Astrocyte of the cerebellum (primary cell): ENCODE results near the gene SLC66A3.

Experiments used
- DNase-seq: peaks from one replicate; pipeline ENCODE4 v3.0.0-alpha.2; 2011; ENCODE audit warnings: low read depth
- H3K4me3 ChIP-seq: 2 replicates; pipeline ENCODE4 v1.5.1; 2011; ENCODE audit warnings: mild to moderate bottlenecking, low read depth, low read length, moderate library complexity
- CTCF ChIP-seq: IDR thresholded peaks from 2 replicates; pipeline ENCODE4 v1.5.1; 2012; ENCODE audit warnings: low read length, low read depth, moderate library complexity, mild to moderate bottlenecking; ENCODE audit errors: missing control alignments
- in situ Hi-C: cut with HindIII; loops from 2 replicates; pipeline ENCODE4 v1.10.0; 2017; ENCODE audit warnings: low sequenced_read_pairs

Gene SLC66A3

DNA sequence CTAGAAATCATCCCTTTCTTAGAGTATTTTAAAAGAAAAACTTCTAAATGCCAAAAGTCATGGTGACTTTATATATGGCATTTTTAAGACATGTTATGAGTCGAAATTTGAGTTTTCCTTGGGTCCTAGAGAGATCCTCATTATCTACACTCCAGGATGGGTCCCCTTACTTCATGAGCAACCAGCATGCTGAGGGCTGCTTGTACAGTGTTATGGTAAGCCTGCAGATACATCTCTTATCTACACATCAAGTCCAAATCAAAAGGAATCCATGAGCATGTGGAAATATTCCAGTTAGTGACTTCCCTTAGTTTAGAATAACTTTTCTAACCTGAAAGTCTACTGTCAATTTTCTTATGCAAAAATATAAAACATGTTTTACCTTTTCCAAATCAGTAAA, 58.7 kb downstream of the SLC66A3 start:
- no peak for TF ChIP-seq CTCF
- no peak for DNase-seq
- H3K4me3 ChIP-seq: no peak overlapping the region
- in situ Hi-C loops: no loop called here

GRCh38 chr2:11214770-11215169, 59.5 kb downstream of the SLC66A3 start:
- in situ Hi-C loops: no loop called here
- no peak for TF ChIP-seq CTCF
- no peak overlapping the region for H3K4me3 ChIP-seq
- DNase-seq: no peak

DNA sequence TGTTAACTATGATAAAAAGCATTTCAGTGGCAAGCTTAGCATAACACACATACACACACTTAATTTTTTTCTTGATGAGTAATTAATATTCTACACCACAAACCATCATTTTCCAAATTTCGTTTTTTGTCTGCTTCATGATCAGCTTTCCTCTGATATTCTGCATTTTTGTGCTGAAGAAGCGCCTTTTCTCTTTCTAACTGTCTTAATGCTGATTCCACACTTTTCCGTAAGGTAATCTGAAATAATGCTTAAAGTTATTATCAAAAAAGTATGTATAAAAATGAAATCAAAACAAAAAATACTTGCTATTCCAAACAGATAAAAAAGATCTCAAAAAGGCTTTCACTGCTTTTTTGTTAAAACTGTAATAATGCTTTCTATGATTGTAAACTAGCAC, 60.1 kb downstream of the SLC66A3 start:
- in situ Hi-C loops: no loop called here

GRCh38 chr2:11220445-11220844, 65.2 kb downstream of the SLC66A3 start:
- in situ Hi-C loops: no loop called here
- no peak for TF ChIP-seq CTCF
- DNase-seq: no peak
- H3K4me3 ChIP-seq: no peak overlapping the region

More for the DNA sequence above, 60.1 kb downstream of the SLC66A3 start:
- no peak overlapping the region for H3K4me3 ChIP-seq
- no peak for DNase-seq
- no peak for TF ChIP-seq CTCF

DNA sequence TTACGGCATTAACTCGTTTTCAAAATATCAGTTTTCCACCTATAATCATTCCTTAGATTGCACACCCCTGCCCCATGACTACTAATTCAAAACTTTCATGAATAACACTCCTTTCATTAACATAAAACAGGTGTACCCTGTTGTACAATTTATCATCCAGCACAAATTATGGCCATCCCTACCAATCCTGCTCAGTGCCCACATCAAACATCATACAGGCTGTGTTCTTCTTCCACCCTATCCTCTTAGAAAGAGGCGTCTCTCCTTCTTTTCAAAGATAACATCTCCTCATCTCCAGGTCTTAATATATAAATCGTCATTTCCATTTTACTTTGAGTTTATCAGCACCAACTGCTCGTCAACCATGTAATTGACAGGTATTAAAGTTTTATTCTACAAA, 67.6 kb downstream of the SLC66A3 start:
- in situ Hi-C loops: no loop called here
- TF ChIP-seq CTCF: no peak
- DNase-seq: no peak
- no peak overlapping the region for H3K4me3 ChIP-seq

DNA sequence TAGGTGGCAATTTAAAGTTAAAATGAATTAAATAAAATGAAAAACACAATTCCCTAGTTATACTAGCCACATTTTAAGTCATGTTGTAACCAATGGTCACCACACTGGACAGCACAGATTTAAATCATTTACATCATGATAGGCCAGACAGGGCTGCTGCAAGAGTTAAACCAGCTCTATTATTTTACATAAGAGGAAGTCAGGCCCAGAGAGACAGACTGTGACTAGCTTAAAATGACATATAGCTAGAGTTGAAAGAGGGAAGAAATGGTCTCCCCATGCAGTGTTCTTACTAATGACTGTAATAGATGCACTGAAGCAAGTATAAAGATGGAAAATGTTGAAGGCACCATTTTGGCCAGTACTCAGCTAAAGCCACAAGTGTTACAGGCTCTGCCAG, 69.6 kb downstream of the SLC66A3 start:
- no peak overlapping the region for H3K4me3 ChIP-seq
- no peak for DNase-seq
- no peak for TF ChIP-seq CTCF
- in situ Hi-C loops: no loop called here

DNA sequence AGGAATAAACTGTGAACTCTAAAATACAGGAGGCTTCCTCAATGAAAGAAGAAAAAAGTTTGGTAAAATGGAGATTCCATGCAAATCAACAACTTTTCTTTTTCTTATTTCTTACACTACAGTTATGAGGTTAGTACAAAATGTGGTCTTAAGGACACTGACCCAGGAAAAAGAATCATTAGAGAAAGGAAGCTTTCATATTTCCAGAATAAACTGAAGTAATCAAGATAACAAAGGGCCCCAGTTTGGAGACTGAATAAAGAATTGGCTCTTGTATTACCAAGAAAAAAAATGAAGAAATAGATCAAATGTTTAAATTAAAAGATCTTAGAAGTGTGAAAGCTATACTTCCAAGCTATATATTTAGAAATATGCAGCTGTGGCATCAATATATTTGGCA, 72.3 kb downstream of the SLC66A3 start:
- no peak for DNase-seq
- no peak overlapping the region for H3K4me3 ChIP-seq
- in situ Hi-C loops: no loop called here
- no peak for TF ChIP-seq CTCF
